NCI-H1417 (cell line): Measurements from ENCODE around the gene FARP2.
"Not testable (repeated sequence)": the region's sequence is repeated elsewhere in the genome, so short reads cannot be mapped to it uniquely, and the experiment has no call there.

ENCODE experiments used
- DNase-seq, 3 experiments: peaks; one replicate each; lab custom pipeline; 2025; lab: John Stamatoyannopoulos, UW

FARP2 gene

GRCh38 chr2:241505781-241506201 is 149.7 kb downstream of the FARP2 start:
- no peak for DNase-seq

GRCh38 chr2:241506317-241506716 is 150.2 kb downstream of the FARP2 start:
- DNase-seq, result not testable (repeated sequence)

GRCh38 chr2:241506793-241507429 is 150.8 kb downstream of the FARP2 start:
- DNase-seq, result no peak

- peak; percentile 17 to 83 (median 81) for DNase-seq
Observed at GRCh38 chr2:241507430-241508239, 151.6 kb downstream of the FARP2 start.

- peak; percentile 94 to 98 (median 98) for DNase-seq
Observed at GRCh38 chr2:241508240-241509154, 152.4 kb downstream of the FARP2 start, which contains the start of gene STK25. Gene STK25 (minus strand): TSS chr2:241508584. CDS start chr2:241508035, 549 bp downstream.

GRCh38 chr2:241509155-241509784 is 153.2 kb downstream of the FARP2 start:
- DNase-seq, result peak in 2 of 3 experiments; percentile 72 to 76

GRCh38 chr2:241511091-241511741 is 155.1 kb downstream of the FARP2 start:
- DNase-seq, result no peak

GRCh38 chr2:241514553-241514952 is 158.5 kb downstream of the FARP2 start:
- DNase-seq, result no peak

- no peak for DNase-seq
Observed at GRCh38 chr2:241514986-241515737, 159.1 kb downstream of the FARP2 start.

GRCh38 chr2:241516520-241516965 is 160.5 kb downstream of the FARP2 start:
- no peak for DNase-seq

GRCh38 chr2:241517297-241517696 is 161.2 kb downstream of the FARP2 start:
- no peak for DNase-seq

GRCh38 chr2:241519669-241520068 is 163.6 kb downstream of the FARP2 start:
- DNase-seq, result peak in 2 of 3 experiments; percentile 4 to 62

GRCh38 chr2:241522477-241522876 is 166.4 kb downstream of the FARP2 start:
- DNase-seq, result no peak

GRCh38 chr2:241525818-241526780 is 170.0 kb downstream of the FARP2 start:
- DNase-seq, result not testable (repeated sequence)

GRCh38 chr2:241530571-241530970 is 174.5 kb downstream of the FARP2 start:
- no peak for DNase-seq

- DNase-seq, result no peak
Observed at GRCh38 chr2:241531161-241531722, 175.2 kb downstream of the FARP2 start.

- no peak for DNase-seq
Observed at GRCh38 chr2:241532168-241532567, 176.1 kb downstream of the FARP2 start.

GRCh38 chr2:241532733-241533601 is 176.9 kb downstream of the FARP2 start:
- no peak for DNase-seq
